ENCODE data around the gene MMP8. TPM values are rescaled to one million over a fixed set of nuclear protein-coding genes. Genes with fewer than 3 reads are reported as not detected.
A peak's percentile ranks its signal among the peaks of the same experiment; 100 is the strongest.

Gene MMP8
- total RNA-seq, 1 experiment from 2014 or later = not detected

DNA sequence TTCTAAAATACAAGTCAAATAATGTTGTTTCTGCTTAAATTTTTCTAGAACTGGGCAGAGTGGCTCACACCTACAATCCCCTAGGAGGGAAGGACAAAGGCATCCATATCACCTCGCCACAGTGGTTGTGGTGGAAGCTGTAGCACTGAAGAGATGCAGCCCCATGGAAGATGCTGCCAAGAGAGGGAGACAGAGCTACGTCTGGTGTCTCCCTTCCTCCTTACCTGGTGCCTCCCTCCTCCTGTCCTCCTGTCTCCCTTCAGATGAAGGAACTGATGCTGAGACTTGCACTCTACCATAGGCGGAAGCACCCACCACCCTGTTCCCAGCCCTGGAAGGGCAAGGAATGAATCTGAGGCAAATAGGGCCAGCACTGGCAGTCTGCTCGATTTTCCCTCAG lies 41.5 kb downstream of the MMP8 start:
- DNase-seq (ENCODE audit: low read depth, low spot score) (peak; percentile 15), ATAC-seq (peak; percentile 94)
- no peaks in the 10 kb centered on the region for H4K20me1 ChIP-seq (ENCODE audit: insufficient read depth)
- H3K9me2 ChIP-seq (ENCODE audit: insufficient read depth) = no peaks in the 10 kb centered on the region
- no peak overlapping the region for H3K4me3 ChIP-seq (replicated peaks in 1 of 2; ENCODE audit: low read depth in 1 of 2, low read length in 2 of 2)
- ChIA-PET POLR2A (no interaction called here), RAD21 (ENCODE audit: low non-redundant PET in 1 of 2, low total read pairs in 2 of 2, uncharacterized antibody in 2 of 2, unreplicated experiment in 2 of 2) (no interaction called here), CTCF (interaction anchor here (1.2 to 1.3 kb wide), 3 partner anchors 17 to 258 kb away, joined by 3 read pairs; no protein-coding TSS in a partner anchor)
- H2AFZ ChIP-seq (ENCODE audit: low read depth, low read length, poor library complexity, severe bottlenecking) = no peak overlapping the region
- no peak overlapping the region for H3K9ac ChIP-seq (ENCODE audit: low read length)
- no peaks in the 10 kb centered on the region for H3K27me3 ChIP-seq (ENCODE audit: insufficient read depth, low read length)
- H3K4me2 ChIP-seq (ENCODE audit: low read length) = no peak overlapping the region
- H3K27ac ChIP-seq (ENCODE audit: low read depth, low read length) = no peak overlapping the region
- no TSS peak for BruUV-seq (replicated peaks)
- TF ChIP-seq SRF (IDR thresholded peaks at IDR 0.05; ENCODE audit: low read depth) (no peak), ATF3 (IDR thresholded peaks at IDR 0.05) (no peak), RAD21 (IDR thresholded peaks at IDR 0.05; ENCODE audit: low read depth) (peak; percentile 56), CTCF (IDR thresholded peaks at IDR 0.05 in 2 of 3, conservative IDR thresholded peaks at IDR 0.05 in 1 of 3; ENCODE audit: borderline replicate concordance in 1 of 3, insufficient read depth in 1 of 3, low read depth in 2 of 3, low read length in 2 of 3) (peak; percentile 16 to 47 (median 41); a peak in 4 of 6 replicates)
- no peaks in the 10 kb centered on the region for H3K4me1 ChIP-seq (ENCODE audit: control insufficient read depth in 1 of 2, insufficient read depth in 2 of 2, low read length in 2 of 2)
- H3K36me3 ChIP-seq (ENCODE audit: control insufficient read depth in 1 of 2, insufficient read depth in 2 of 2, low read length in 2 of 2) = no peaks in the 10 kb centered on the region
- H3K9me3 ChIP-seq (ENCODE audit: control insufficient read depth in 1 of 2, insufficient read depth in 1 of 2, low read depth in 1 of 2, low read length in 2 of 2) = no peaks in the 10 kb centered on the region
- H3K79me2 ChIP-seq (ENCODE audit: insufficient read depth, low read length) = no peaks in the 10 kb centered on the region
- intact Hi-C loops (cut with micrococcal nuclease) = no loop called here

DNA sequence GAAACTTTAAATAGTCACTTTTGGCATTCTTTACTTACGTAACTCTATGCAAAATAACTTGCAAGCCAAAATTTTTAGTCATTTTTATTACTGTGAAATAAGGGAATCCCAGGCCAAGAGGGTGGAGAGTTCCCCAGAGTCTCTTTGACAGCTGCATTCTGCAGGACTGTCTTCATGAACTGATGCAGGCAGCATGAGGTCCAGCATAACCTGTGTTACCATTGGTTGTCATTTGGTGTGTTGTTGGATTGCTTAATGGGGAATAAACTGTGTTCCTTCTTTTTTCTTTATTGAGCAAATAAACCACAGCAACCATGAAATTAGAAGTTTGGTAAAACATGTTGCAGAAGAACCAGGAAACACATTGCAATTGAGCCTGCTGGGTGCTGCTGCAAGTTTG lies 43.8 kb downstream of the MMP8 start:
- DNase-seq (ENCODE audit: low read depth, low spot score) = no peak
- intact Hi-C loops (cut with micrococcal nuclease) = no loop called here
- Histone ChIP-seq H3K36me3 (ENCODE audit: control insufficient read depth in 1 of 2, insufficient read depth in 2 of 2, low read length in 2 of 2) (no peaks in the 10 kb centered on the region), H3K79me2 (ENCODE audit: insufficient read depth, low read length) (no peaks in the 10 kb centered on the region), H4K20me1 (ENCODE audit: insufficient read depth) (no peaks in the 10 kb centered on the region), H3K4me3 (replicated peaks in 1 of 2; ENCODE audit: low read depth in 1 of 2, low read length in 2 of 2) (no peak overlapping the region), H3K27me3 (ENCODE audit: insufficient read depth, low read length) (no peaks in the 10 kb centered on the region), H2AFZ (ENCODE audit: low read depth, low read length, poor library complexity, severe bottlenecking) (no peak overlapping the region), H3K9me2 (ENCODE audit: insufficient read depth) (no peaks in the 10 kb centered on the region), H3K9me3 (ENCODE audit: control insufficient read depth in 1 of 2, insufficient read depth in 1 of 2, low read depth in 1 of 2, low read length in 2 of 2) (no peaks in the 10 kb centered on the region), H3K27ac (ENCODE audit: low read depth, low read length) (no peak overlapping the region), H3K4me1 (ENCODE audit: control insufficient read depth in 1 of 2, insufficient read depth in 2 of 2, low read length in 2 of 2) (no peaks in the 10 kb centered on the region), H3K4me2 (ENCODE audit: low read length) (no peak overlapping the region), H3K9ac (ENCODE audit: low read length) (no peak overlapping the region)
- POLR2A ChIA-PET = no interaction called here
- BruUV-seq (replicated peaks) = no TSS peak
- TF ChIP-seq, protein P1, sequence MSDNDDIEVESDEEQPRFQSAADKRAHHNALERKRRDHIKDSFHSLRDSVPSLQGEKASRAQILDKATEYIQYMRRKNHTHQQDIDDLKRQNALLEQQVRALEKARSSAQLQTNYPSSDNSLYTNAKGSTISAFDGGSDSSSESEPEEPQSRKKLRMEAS (IDR thresholded peaks at IDR 0.05) = no peak
- CTCF ChIA-PET = no interaction called here
- no peak for ATAC-seq
- RAD21 ChIA-PET (ENCODE audit: low non-redundant PET in 1 of 2, low total read pairs in 2 of 2, uncharacterized antibody in 2 of 2, unreplicated experiment in 2 of 2) = no interaction called here

Measured in HCT116 (cell line).